Tibial artery (tissue), 4 donors: ENCODE results near the gene BOLL.

ENCODE experiments used
- DNase-seq, 2 donors: peaks; one replicate each; pipeline ENCODE4 v3.0.0-alpha.2; 2019
- H3K27ac ChIP-seq, 2 donors: fragments of 200-600 bp; sonication (generic) in 1 of 2; 1 replicate in 1 of 2; 2 replicates in 1 of 2; pipeline ENCODE4 v1.5.1; 2018 to 2019; ENCODE audit warnings: mild to moderate bottlenecking in 1 of 2
- H3K27me3 ChIP-seq, 2 donors: fragments of 200-600 bp; sonication (generic) in 1 of 2; one replicate each; pipeline versions ENCODE4 v1.5.1 to v1.6.0; 2016 to 2019
- H3K36me3 ChIP-seq, 3 donors: fragments of 200-600 bp; sonication (generic) in 2 of 3; one replicate each; pipeline ENCODE4 v1.5.1; 2016 to 2019; ENCODE audit warnings: mild to moderate bottlenecking in 2 of 3
- H3K4me1 ChIP-seq, 4 donors: fragments of 200-600 bp; sonication (generic) in 2 of 4; 1 replicate in 3 of 4; 2 replicates in 1 of 4; pipeline ENCODE4 v1.5.1; 2016 to 2019
- H3K4me3 ChIP-seq, 2 donors: fragments of 200-600 bp; sonication (generic) in 1 of 2; 1 replicate in 1 of 2; 2 replicates in 1 of 2; pipeline ENCODE4 v1.5.1; 2018 to 2019; ENCODE audit warnings: mild to moderate bottlenecking in 2 of 2
- H3K9me3 ChIP-seq, 3 donors: fragments of 200-600 bp; sonication (generic) in 1 of 3; one replicate each; pipeline ENCODE4 v1.5.1; 2016 to 2019
- CTCF ChIP-seq, 2 experiments: fragments of 200-600 bp in 1 of 2; fragments of 450-650 bp in 1 of 2; IDR thresholded peaks; one replicate each; pipeline ENCODE4 v1.5.1; 2017 to 2019; ENCODE audit warnings: antibody characterized with exemption in 2 of 2, mild to moderate bottlenecking in 1 of 2, moderate library complexity in 1 of 2
- intact Hi-C: fragments of 100-400 bp; cut with DNase I; formaldehyde crosslinking; loops from one replicate; pipeline ENCODE4 v1.15.0; 2023; ENCODE audit warnings: low total_unique reads

BOLL gene

DNA sequence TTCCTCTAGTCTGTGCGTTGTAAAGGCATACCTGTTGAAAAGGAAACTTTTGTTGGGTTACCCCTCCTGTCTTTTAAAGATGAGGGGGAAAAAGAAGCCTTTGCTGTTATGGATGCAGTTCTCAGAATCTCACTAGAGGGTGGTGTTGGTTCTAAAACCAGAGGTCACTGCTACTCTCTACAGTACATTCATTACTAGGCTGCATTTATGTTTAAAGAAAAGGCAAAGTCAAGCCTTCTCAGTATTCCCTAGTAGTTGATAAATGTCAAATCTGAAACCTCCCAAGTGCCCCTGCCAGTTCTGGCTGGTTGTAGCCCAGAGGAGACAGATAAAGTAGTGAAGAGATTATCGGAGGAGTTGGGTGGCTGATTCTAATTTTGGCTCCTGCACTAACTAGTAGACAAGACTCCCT, 17.9 kb upstream of the BOLL start:
- TF ChIP-seq CTCF (IDR thresholded peaks at IDR 0.05), result peak; percentile 81 to 82
- Histone ChIP-seq H3K36me3 (no peaks in the 10 kb centered on the region), H3K9me3 (no peaks in the 10 kb centered on the region), H3K4me3 (no peak overlapping the region), H3K27ac (peak overlapping the region in 1 of 2 donors; percentile 87), H3K27me3 (no peaks in the 10 kb centered on the region), H3K4me1 (peaks cover 0 to 26% (median 6%) of the 10 kb centered on the region in 4 donors)
- DNase-seq, result no peak
- intact Hi-C loops, result loop anchor here (2.0 kb wide), 1 partner anchor 326 kb away; no protein-coding TSS in a partner anchor

DNA sequence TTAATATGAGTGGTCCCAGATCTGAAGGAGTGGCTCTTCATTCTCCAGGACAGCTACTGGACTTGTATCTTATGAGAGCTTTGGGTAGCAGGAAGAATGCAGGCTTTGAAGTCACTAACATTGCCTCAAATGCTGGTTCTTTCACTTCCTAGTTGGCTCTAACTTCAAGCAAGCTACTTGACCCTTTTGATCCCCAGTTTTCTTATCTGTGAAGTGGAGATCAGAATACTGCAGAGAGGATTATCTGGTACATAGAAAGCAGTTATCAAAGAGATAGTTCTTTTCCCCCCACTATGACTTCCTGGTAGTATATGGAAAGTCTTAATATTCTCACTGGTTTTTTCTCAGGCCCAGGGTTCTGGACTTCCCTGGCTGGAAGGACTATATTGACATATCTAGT, 15.9 kb upstream of the BOLL start:
- H3K4me3 ChIP-seq, result no peak overlapping the region
- H3K27me3 ChIP-seq, result no peaks in the 10 kb centered on the region
- no peak overlapping the region for H3K27ac ChIP-seq
- TF ChIP-seq CTCF (IDR thresholded peaks at IDR 0.05), result no peak
- no peaks in the 10 kb centered on the region for H3K36me3 ChIP-seq
- H3K9me3 ChIP-seq, result no peaks in the 10 kb centered on the region
- intact Hi-C loops, result loop anchor here (2.0 kb wide), 1 partner anchor 496 kb away; no protein-coding TSS in a partner anchor
- DNase-seq, result no peak
- peaks cover 0 to 12% (median 6%) of the 10 kb centered on the region in 4 donors for H3K4me1 ChIP-seq

- Histone ChIP-seq H3K36me3 (no peaks in the 10 kb centered on the region), H3K4me3 (no peak overlapping the region), H3K9me3 (no peaks in the 10 kb centered on the region), H3K27ac (no peak overlapping the region), H3K27me3 (no peaks in the 10 kb centered on the region), H3K4me1 (peaks cover 0 to 12% (median 6%) of the 10 kb centered on the region in 4 donors)
- TF ChIP-seq CTCF (IDR thresholded peaks at IDR 0.05), result no peak
- DNase-seq, result no peak
- intact Hi-C loops, result loop anchor here (2.0 kb wide), 1 partner anchor 497 kb away; no protein-coding TSS in a partner anchor
Measured at GRCh38 chr2:197800091-197800490, 15.0 kb upstream of the BOLL start.

- intact Hi-C loops, result no loop called here
- no peak overlapping the region for H3K27ac ChIP-seq
- DNase-seq, result no peak
Measured at GRCh38 chr2:197799068-197799467, 13.9 kb upstream of the BOLL start.

GRCh38 chr2:197798187-197798586, 13.1 kb upstream of the BOLL start:
- intact Hi-C loops, result no loop called here
- Histone ChIP-seq H3K4me3 (no peak overlapping the region), H3K4me1 (peaks cover 0 to 1% (median under 1%) of the 10 kb centered on the region in 4 donors), H3K36me3 (no peaks in the 10 kb centered on the region), H3K27ac (no peak overlapping the region), H3K9me3 (no peaks in the 10 kb centered on the region), H3K27me3 (no peaks in the 10 kb centered on the region)
- TF ChIP-seq CTCF (IDR thresholded peaks at IDR 0.05), result no peak
- no peak for DNase-seq

More at GRCh38 chr2:197799068-197799467, 13.9 kb upstream of the BOLL start:
- H3K9me3 ChIP-seq, result no peaks in the 10 kb centered on the region
- H3K36me3 ChIP-seq, result no peaks in the 10 kb centered on the region
- no peaks in the 10 kb centered on the region for H3K27me3 ChIP-seq
- H3K4me3 ChIP-seq, result no peak overlapping the region
- no peak for TF ChIP-seq CTCF (IDR thresholded peaks at IDR 0.05)
- peaks cover 0 to 10% (median 5%) of the 10 kb centered on the region in 4 donors for H3K4me1 ChIP-seq

GRCh38 chr2:197795277-197795676, 10.2 kb upstream of the BOLL start:
- H3K9me3 ChIP-seq, result no peaks in the 10 kb centered on the region
- H3K4me3 ChIP-seq, result no peak overlapping the region
- no peaks in the 10 kb centered on the region for H3K36me3 ChIP-seq
- no peaks in the 10 kb centered on the region for H3K4me1 ChIP-seq
- no peaks in the 10 kb centered on the region for H3K27me3 ChIP-seq
- no peak for DNase-seq
- H3K27ac ChIP-seq, result no peak overlapping the region
- TF ChIP-seq CTCF (IDR thresholded peaks at IDR 0.05), result no peak
- intact Hi-C loops, result no loop called here
